ENCODE data around the gene SYT8. TPM values are rescaled to one million over a fixed set of nuclear protein-coding genes. Genes with fewer than 3 reads are reported as not detected.

The SYT8 gene
- total RNA-seq, 1 donor from 2014 or later, result not detected

Other genes with a start within 250 kb of the SYT8 start
- gene KRTAP5-1, start 249.7 kb upstream of the SYT8 start, total RNA-seq, result not detected in 2 replicates
- gene KRTAP5-2, start 236.7 kb upstream of the SYT8 start, total RNA-seq, result not detected in 2 replicates
- not detected in 2 replicates for gene KRTAP5-3, start 226.5 kb upstream of the SYT8 start, total RNA-seq
- gene KRTAP5-4, start 212.9 kb upstream of the SYT8 start, total RNA-seq, result not detected in 2 replicates
- not detected in 2 replicates for gene KRTAP5-5, start 205.2 kb upstream of the SYT8 start, total RNA-seq
- gene KRTAP5-6, start 137.8 kb upstream of the SYT8 start, total RNA-seq, result not detected in 2 replicates
- gene IFITM10, start 84.4 kb upstream of the SYT8 start, total RNA-seq, result not detected in 2 replicates
- gene CTSD, start 71.1 kb upstream of the SYT8 start, total RNA-seq, result 33.2 and 39.2 TPM in 2 replicates
- 1.0 and 1.5 TPM in 2 replicates for gene TNNI2, start 4.0 kb downstream of the SYT8 start, total RNA-seq
- gene LSP1, start 18.1 kb downstream of the SYT8 start, total RNA-seq, result 301 and 303 TPM in 2 replicates
- gene PRR33, start 56.9 kb downstream of the SYT8 start, total RNA-seq, result 0.16 TPM in 1 of 2 replicates, not detected in the other
- 2.9 and 3.5 TPM in 2 replicates for gene TNNT3, start 84.7 kb downstream of the SYT8 start, total RNA-seq
- 89.8 and 95.0 TPM in 2 replicates for gene MRPL23, start 112.3 kb downstream of the SYT8 start, total RNA-seq
- gene H19, start 162.9 kb downstream of the SYT8 start, total RNA-seq, result not detected in 2 replicates